Activated naive CD4-positive, alpha-beta T cell treated with anti-CD3 and anti-CD28 coated beads, Interleukin-2, amount 50 U/mL, for 24 hours (primary cell): ENCODE measurements around the gene CDH23.

Source experiments
- H3K27ac Mint-ChIP-seq: one replicate; pipeline ENCODE4 v1.8.0; 2021; ENCODE audit warnings: mild to moderate bottlenecking, mixed read lengths
- H3K27me3 Mint-ChIP-seq: one replicate; pipeline ENCODE4 v1.8.0; 2021; ENCODE audit warnings: mixed read lengths
- H3K36me3 Mint-ChIP-seq: one replicate; pipeline ENCODE4 v1.8.0; 2021; ENCODE audit warnings: mixed read lengths
- H3K4me1 Mint-ChIP-seq: one replicate; pipeline ENCODE4 v1.8.0; 2021; ENCODE audit warnings: mixed read lengths
- H3K4me3 Mint-ChIP-seq: one replicate; pipeline ENCODE4 v1.8.0; 2021; ENCODE audit warnings: mild to moderate bottlenecking, mixed read lengths
- H3K9me3 Mint-ChIP-seq: one replicate; pipeline ENCODE4 v1.8.0; 2021; ENCODE audit warnings: mixed read lengths

CDH23 gene

DNA sequence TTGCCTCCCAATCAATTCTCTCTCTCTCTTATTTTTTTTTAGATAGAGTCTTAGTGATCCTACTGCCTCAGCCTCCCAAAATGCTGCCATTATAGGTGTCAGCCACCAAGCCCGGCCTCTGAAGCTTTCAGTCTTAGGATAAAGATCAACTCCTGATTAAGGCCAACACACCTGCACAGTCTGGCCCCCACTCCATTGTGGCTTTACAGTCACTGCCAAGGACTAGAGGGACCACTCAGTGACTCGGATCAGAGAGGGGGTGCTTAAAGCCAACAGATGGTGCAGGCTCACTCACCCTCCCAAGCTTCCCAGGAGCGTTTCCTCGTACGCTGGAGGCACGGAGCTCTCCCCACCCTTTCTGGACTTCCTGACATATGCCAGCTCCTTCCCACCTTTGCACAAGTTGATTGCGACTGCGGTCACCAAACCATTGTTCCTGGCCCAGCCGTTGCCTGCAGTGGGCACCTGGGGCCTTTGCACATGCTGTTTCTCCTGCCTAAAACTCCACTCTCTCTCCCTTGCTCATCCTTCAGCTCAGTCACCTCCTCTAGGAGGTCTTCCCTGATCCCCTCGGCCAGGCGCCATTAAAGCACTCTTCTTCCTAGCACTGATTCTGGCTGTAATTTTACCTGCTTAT, 1.7 kb upstream of the CDH23 start:
- H3K9me3 Mint-ChIP-seq = no peaks in the 10 kb centered on the region
- no peak overlapping the region for H3K4me3 Mint-ChIP-seq
- peaks cover 6% of the 10 kb centered on the region for H3K4me1 Mint-ChIP-seq
- no peaks in the 10 kb centered on the region for H3K36me3 Mint-ChIP-seq
- no peak overlapping the region for H3K27ac Mint-ChIP-seq
- H3K27me3 Mint-ChIP-seq = peaks cover 29% of the 10 kb centered on the region

DNA sequence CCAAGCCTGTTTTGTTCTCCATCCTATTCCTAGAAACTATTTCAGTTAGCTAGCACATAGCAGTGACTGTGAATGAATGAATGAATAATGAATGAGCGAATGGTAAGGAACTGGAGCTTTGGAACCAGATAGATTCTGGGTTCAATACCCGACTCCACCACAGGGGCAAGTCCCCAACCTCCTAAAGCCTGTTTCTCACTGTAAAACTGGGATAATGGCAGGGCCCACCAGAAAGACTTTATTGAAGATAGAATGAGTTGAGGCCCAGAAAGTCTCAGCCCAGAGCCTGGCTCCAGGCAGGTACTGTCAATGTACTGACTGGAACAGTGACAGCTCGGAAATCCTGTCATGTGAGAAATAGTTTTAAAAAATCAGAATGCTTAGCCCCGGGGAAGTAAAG, 1.1 kb upstream of the CDH23 start:
- Mint-ChIP-seq H3K9me3 (no peaks in the 10 kb centered on the region), H3K36me3 (no peaks in the 10 kb centered on the region)

DNA sequence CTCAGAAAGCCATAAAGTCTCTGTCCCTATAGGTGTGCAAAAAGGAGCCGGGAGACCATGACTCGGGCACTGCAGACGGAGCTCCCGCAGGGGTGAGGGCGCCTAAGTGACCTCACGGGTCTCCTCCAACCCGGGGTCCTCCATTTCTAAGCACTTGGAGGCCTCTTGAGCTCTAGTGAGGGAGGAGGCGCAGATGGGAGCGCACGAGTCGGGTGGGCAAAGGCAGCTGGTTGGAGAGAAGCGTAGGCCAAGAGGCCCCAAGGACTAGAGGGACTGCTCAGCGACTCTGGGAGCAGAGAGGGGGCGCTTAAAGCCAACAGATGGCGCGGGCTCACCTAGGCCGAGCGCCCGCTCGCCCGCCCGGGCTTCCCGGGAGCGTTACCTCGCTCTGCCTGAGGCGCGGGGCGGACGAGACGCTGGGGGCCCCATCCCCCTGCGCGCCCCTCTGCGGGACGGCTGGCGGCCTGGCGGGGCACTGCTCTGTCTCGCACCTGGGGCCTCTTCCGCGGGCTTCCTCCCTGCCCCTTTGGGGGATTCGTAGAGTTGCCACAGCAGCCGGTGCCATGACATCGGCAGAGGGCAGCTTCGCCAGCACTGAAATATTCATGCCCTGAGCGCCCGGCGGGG, 523 bp upstream of the CDH23 start:
- peaks cover 6% of the 10 kb centered on the region for H3K4me1 Mint-ChIP-seq
- H3K27me3 Mint-ChIP-seq = peaks cover 27% of the 10 kb centered on the region
- no peaks in the 10 kb centered on the region for H3K36me3 Mint-ChIP-seq
- H3K4me3 Mint-ChIP-seq = peak overlapping the region; percentile 73
- H3K9me3 Mint-ChIP-seq = no peaks in the 10 kb centered on the region
- H3K27ac Mint-ChIP-seq = no peak overlapping the region

More for the DNA sequence above, 1.1 kb upstream of the CDH23 start:
- no peak overlapping the region for H3K27ac Mint-ChIP-seq
- peaks cover 29% of the 10 kb centered on the region for H3K27me3 Mint-ChIP-seq
- peaks cover 6% of the 10 kb centered on the region for H3K4me1 Mint-ChIP-seq
- H3K4me3 Mint-ChIP-seq = peak overlapping the region; percentile 73

DNA sequence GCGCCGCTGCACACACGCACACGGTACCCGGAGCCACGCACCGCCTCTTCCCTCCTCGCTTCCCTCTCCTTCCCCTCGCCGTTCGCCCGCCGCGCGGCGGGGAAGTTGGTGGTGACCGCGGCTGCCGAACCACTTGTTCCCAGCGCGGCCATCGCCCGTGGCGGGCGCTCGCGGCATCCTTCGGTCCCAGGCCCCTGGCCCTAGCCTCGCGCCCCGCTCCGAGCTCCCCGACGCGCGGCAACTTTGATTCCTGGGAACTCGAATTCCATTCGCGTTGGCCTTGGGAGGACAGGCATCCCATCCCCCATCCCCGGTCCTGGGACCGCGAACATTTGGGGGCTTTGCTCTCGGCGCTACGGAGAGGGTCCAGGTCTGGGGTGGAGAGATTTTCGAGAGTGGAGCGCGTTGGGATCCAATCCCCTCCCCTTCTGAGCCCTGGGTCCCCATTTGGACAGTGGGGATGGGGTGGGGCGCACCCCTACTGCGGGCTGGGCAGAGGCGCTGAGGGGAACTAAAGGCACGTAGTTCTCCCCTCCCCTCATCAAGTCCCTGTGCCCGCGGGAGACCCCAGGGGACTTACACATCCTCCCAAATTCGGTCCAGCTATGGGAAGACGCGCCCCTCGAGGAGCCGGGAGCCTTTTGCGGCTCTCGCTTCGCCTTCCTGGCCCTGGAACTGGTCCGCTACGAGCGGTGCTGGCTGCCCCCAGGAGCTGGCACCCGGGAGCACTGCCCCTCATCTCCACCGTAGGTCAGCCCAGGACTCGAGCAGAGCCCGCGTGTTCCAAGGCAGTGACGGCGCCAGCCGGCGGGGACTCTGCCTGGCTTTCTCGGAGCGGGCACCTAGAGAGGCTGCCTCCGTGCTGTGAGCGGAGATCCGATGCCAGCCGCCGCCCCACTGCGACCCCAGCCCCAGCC, 834 bp downstream of the CDH23 start:
- H3K4me1 Mint-ChIP-seq = peaks cover 3% of the 10 kb centered on the region
- H3K27me3 Mint-ChIP-seq = peaks cover 23% of the 10 kb centered on the region
- H3K27ac Mint-ChIP-seq = no peak overlapping the region
- H3K4me3 Mint-ChIP-seq = peak overlapping the region; percentile 60
- no peaks in the 10 kb centered on the region for H3K9me3 Mint-ChIP-seq
- no peaks in the 10 kb centered on the region for H3K36me3 Mint-ChIP-seq

DNA sequence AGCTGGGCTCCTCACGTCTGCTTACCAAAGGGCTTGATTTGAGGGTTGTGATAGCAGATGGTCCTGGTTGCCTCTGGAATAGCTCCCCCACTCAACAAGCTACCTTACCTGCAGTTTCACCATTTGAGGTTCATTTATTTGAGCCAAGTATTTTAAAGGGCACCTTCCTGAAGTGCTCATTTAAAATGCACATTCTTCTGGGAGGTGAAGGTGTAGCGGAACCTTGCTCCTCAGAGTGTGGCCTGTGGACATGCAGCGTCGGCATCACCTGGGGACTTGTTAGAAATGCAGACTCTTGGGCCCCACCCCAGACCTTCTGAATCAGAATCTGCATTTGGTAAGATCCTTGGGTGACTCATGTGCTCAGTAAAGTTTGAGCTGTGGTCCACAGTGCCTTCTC, 2.3 kb downstream of the CDH23 start:
- Mint-ChIP-seq H3K27ac (no peak overlapping the region), H3K36me3 (no peaks in the 10 kb centered on the region), H3K4me1 (peaks cover 3% of the 10 kb centered on the region), H3K9me3 (no peaks in the 10 kb centered on the region), H3K4me3 (peak overlapping the region; percentile 26), H3K27me3 (peaks cover 23% of the 10 kb centered on the region)

DNA sequence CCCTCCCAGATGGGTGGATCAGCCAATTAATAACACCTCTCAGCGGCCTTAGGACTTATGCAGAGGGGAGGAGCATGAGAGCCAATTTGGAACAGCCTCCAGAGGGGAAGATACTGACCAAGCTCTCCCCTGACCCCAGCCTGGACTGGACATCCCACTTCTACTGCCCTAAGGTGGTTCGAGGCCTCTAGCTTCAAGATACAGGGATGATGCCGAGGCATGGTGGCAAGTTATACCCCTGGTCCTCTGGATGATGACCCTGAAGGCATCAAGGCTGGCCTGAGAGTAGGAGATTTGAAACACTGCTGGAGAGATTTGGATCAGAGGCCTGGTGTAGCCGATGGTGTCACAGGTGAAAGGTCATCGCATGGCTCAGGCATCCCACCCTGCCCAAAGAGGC, 3.2 kb downstream of the CDH23 start:
- peaks cover 3% of the 10 kb centered on the region for H3K4me1 Mint-ChIP-seq
- H3K4me3 Mint-ChIP-seq = no peak overlapping the region
- no peaks in the 10 kb centered on the region for H3K9me3 Mint-ChIP-seq
- peaks cover 18% of the 10 kb centered on the region for H3K27me3 Mint-ChIP-seq
- no peak overlapping the region for H3K27ac Mint-ChIP-seq
- no peaks in the 10 kb centered on the region for H3K36me3 Mint-ChIP-seq

DNA sequence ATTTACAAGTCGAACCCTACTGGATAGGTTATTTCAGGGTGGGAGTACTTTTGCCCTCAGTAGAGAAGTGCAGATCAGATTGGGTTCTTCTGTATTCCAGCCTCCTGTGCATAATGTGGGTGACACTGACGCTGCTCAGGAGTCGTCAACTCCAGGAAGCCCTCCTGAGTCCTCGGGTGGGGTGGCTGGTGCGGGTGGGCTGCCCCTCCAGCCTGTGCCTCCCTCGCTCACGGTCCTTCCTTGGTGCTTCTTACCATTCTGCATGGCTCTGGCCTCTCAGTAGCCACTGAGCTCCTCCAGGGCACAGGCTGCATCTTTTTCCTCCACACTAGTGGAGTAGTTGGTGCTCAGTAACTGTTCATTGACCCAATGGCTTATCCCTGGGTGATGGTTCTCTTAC, 4.3 kb downstream of the CDH23 start:
- no peaks in the 10 kb centered on the region for H3K9me3 Mint-ChIP-seq

DNA sequence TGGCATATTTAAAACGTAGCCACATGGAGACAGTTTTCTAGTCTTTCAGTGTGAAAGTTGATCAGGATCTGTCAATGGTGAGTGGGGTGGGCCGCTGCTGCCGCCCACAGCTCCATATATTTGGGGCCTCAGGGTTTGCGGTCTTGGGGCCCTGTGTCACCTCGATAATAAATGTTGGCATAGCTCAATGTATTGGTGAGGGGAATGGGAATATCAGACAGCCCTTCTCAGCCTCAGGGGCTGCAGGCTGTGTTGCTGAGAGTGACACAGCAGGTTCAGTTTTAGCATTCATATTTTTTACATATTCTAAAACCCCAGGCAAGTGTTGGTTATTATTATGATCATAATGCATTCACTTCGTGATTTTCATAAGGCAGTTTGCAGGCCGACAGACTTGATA, 5.3 kb downstream of the CDH23 start:
- H3K36me3 Mint-ChIP-seq = no peaks in the 10 kb centered on the region

More for the DNA sequence above, 4.3 kb downstream of the CDH23 start:
- Mint-ChIP-seq H3K27ac (no peak overlapping the region), H3K27me3 (peaks cover 9% of the 10 kb centered on the region), H3K4me1 (peaks cover 3% of the 10 kb centered on the region), H3K4me3 (no peak overlapping the region), H3K36me3 (no peaks in the 10 kb centered on the region)

DNA sequence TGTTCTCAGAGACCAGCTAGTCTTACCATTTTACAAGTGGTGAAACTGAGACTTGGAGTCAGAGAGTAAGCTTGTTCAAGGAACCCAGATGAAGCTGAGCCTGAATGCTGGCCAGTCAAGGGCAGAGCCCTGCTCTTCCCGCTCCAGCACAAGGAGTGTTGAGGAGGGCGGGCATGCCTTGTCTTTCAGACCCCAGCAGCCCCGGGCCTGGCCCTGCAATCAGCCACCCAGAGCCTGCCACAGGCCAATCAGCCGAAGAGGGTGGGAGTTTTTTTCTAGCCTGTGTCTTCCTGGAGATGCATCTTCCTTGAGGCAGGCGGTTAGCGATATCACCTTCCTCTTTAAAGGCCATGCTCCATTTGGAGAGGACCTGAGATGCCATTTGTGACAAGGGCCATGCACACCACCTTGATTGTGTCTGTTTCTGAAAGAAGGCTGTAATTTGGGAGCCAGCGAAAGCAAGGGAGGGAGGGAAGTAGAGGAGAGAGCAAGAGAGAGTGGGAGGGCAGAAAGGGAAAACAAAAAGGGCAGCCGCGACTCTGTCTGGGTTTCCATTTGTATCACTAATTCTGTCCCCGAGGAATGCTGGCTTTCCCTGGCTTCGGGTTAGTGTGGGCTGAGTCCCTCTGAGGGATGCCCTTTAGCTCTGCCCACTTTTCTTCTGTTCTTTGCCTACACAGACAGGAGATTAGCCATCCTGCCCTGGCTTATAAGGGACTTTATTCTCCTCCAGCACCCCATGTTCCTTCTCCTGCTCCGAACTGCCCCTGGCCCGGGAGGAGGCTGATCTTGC, 8.0 kb downstream of the CDH23 start:
- no peak overlapping the region for H3K27ac Mint-ChIP-seq
- H3K9me3 Mint-ChIP-seq = no peaks in the 10 kb centered on the region
- H3K4me1 Mint-ChIP-seq = no peaks in the 10 kb centered on the region
- peaks cover 1% of the 10 kb centered on the region for H3K27me3 Mint-ChIP-seq
- H3K4me3 Mint-ChIP-seq = no peak overlapping the region
- no peaks in the 10 kb centered on the region for H3K36me3 Mint-ChIP-seq

More for the DNA sequence above, 5.3 kb downstream of the CDH23 start:
- Mint-ChIP-seq H3K4me3 (no peak overlapping the region), H3K27me3 (peaks cover 8% of the 10 kb centered on the region), H3K4me1 (peaks cover 3% of the 10 kb centered on the region), H3K9me3 (no peaks in the 10 kb centered on the region), H3K27ac (no peak overlapping the region)

DNA sequence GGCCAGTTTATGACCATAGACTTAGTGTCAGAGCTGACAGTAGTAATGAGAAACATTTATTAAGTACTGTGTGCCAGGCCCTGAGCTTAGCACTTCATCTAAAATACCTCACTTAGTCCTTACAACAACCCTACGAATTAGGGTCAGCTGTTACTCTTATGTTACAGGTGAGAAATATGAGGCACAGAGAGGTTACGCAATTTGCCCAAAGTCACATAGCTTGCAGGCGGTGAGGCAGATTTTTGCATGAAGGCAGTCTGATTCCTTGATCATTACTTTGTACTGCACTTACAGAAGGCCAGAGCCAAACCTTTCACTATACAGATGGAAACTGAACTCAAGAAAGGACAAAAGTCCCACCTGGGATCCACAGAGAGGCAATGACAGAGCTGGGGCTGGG, 10.2 kb downstream of the CDH23 start:
- H3K36me3 Mint-ChIP-seq = peaks cover 2% of the 10 kb centered on the region
- H3K4me3 Mint-ChIP-seq = no peak overlapping the region
- no peaks in the 10 kb centered on the region for H3K4me1 Mint-ChIP-seq
- H3K27me3 Mint-ChIP-seq = peaks cover under 1% of the 10 kb centered on the region
- H3K9me3 Mint-ChIP-seq = peaks cover 1% of the 10 kb centered on the region
- H3K27ac Mint-ChIP-seq = no peak overlapping the region

DNA sequence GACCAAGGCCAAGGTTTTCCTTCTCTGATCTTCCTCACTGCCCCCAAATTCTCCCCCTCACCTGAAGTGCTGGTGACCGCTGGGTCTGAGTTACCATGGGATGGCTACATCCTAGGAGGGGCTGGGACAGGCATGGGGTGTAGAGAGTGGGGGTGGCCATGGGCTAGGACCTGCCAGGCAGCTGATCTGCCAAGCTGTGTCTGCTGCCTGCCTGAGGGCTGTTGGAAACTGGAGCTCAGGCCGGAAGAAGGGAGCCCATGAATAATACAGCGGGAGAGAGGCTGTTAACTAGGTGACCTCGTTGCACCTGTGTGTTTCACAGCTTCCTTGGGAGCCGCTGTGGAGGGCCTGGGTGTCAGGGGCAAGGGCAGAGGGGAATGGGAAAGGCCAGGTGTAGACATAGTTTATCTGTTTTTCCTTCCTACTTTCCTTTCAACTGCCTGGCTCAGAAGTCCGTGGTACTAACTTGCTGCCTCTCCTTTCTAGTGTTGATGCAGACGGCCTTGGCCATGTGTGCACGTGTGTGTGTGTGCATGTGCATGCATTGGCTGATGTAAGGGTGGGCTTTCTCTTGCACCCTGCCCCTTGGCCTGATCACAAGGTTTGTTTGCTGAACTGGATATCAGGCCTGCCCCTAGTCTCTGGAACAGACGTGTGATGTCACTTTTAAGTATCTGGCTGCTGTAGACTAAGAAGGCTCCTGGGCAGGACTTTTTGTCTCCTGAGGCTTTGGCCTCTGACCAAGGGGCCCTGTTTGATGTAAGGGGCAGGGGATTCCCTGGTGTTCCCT, 11.9 kb downstream of the CDH23 start:
- Mint-ChIP-seq H3K4me1 (no peaks in the 10 kb centered on the region), H3K27me3 (peaks cover 2% of the 10 kb centered on the region), H3K4me3 (no peak overlapping the region), H3K9me3 (peaks cover 3% of the 10 kb centered on the region), H3K36me3 (peaks cover 3% of the 10 kb centered on the region), H3K27ac (no peak overlapping the region)

DNA sequence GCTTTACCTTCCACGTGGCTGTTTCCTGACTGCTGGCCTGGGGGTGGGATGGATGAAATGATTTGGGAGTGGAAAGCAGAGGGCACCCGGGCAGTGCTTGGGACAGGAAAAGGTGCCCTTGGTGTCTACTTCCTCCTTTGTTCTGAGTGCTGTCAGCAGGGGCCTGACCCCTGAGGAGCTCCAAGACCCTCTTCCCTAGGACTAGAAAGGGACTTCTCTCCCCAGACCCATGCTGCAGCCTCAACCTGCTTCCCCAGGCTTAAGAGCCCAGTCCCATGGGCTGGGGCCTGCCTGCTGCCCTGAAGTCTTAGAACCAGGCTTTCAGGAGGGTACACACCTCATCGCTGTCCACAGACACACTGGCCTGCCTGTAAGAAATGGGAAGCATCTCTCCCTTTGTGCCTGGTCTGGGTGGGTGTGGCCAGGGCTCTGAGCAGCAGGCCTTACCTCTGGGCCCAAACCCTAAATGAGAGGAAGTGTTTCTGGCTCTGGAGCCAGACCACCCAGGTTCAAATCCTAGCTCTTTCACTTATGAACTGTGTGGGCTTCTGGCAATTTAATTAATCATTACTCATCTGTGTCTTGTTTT, 12.9 kb downstream of the CDH23 start:
- H3K4me3 Mint-ChIP-seq = no peak overlapping the region
- peaks cover 3% of the 10 kb centered on the region for H3K36me3 Mint-ChIP-seq
- peaks cover 3% of the 10 kb centered on the region for H3K9me3 Mint-ChIP-seq
- no peaks in the 10 kb centered on the region for H3K4me1 Mint-ChIP-seq
- H3K27me3 Mint-ChIP-seq = peaks cover 3% of the 10 kb centered on the region
- no peak overlapping the region for H3K27ac Mint-ChIP-seq

DNA sequence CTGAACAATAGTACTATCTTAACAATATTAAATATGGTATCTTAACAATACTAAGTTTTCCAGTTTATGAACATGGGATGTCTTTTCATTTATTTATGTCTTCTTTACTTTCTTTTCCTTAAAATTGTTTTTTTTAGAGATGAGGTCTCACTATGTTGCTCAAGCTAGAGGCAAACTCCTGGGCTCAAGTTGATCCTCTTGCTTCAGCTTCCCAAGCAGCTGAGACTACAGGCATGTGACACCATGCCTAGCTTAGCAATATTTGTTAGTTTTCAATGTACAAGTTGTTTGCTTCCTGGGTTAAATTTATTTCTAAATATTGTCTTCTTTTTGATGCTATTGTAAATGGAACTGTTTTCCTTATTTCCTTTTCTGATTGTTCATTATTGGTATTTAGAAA, 16.9 kb downstream of the CDH23 start:
- H3K27me3 Mint-ChIP-seq = peaks cover 7% of the 10 kb centered on the region
- H3K9me3 Mint-ChIP-seq = peaks cover 3% of the 10 kb centered on the region
- H3K36me3 Mint-ChIP-seq = peaks cover 3% of the 10 kb centered on the region

DNA sequence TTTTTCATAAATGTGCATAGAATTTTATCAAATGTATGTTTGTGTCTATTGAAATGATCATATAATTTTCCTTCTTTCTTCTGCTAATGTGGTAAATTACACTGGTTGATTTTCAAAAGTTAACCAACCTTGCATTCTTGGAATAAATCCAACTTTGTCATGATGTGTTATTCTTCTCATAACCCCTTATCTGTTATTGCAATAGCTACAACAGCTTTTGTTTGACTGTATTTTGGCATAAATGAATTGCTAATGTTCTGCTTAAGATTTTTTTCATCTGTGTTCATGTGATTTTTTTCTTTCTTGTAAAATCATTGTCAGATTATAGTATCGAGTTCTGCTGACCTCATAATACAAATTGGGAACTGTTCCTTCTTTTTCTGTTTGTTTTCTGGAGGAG, 17.6 kb downstream of the CDH23 start:
- H3K4me3 Mint-ChIP-seq = no peak overlapping the region
- peaks cover 3% of the 10 kb centered on the region for H3K9me3 Mint-ChIP-seq
- no peak overlapping the region for H3K27ac Mint-ChIP-seq
- H3K27me3 Mint-ChIP-seq = peaks cover 7% of the 10 kb centered on the region
- H3K36me3 Mint-ChIP-seq = peaks cover 3% of the 10 kb centered on the region
- no peaks in the 10 kb centered on the region for H3K4me1 Mint-ChIP-seq

More for the DNA sequence above, 16.9 kb downstream of the CDH23 start:
- Mint-ChIP-seq H3K4me1 (no peaks in the 10 kb centered on the region), H3K4me3 (no peak overlapping the region), H3K27ac (no peak overlapping the region)
